GM21390 (cell line): ENCODE measurements around the gene ITGA6.

Experiments used
- ATAC-seq: cut with Tn5 transposase; IDR thresholded peaks from one replicate; pipeline ENCODE4 v1.9.1; 2021; ENCODE audit not compliant: unreplicated experiment

Gene ITGA6

DNA sequence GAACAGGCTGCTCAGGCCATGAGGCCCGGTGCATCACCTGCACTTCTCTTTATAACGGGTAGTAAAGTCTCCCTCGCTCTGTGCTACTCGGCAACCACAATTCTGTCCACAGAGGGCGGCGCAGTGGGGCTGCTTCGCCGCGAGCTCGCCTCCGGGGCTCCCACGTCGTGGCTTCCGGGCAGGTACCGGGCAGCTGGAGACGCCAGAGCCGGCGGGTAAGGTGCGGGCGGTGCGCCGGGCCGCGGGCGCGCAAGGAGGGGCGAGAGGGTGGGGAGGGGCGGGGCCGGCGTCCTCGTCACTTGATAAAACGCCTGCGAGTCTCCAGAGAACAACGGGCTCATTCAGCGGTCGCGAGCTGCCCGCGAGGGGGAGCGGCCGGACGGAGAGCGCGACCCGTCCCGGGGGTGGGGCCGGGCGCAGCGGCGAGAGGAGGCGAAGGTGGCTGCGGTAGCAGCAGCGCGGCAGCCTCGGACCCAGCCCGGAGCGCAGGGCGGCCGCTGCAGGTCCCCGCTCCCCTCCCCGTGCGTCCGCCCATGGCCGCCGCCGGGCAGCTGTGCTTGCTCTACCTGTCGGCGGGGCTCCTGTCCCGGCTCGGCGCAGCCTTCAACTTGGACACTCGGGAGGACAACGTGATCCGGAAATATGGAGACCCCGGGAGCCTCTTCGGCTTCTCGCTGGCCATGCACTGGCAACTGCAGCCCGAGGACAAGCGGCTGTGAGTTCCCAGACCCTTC, at the start of gene ITGA6:
Gene ITGA6 (plus strand): TSS at position 331 of the 734 bp plus-strand sequence.
- peak; percentile 48 for ATAC-seq

DNA sequence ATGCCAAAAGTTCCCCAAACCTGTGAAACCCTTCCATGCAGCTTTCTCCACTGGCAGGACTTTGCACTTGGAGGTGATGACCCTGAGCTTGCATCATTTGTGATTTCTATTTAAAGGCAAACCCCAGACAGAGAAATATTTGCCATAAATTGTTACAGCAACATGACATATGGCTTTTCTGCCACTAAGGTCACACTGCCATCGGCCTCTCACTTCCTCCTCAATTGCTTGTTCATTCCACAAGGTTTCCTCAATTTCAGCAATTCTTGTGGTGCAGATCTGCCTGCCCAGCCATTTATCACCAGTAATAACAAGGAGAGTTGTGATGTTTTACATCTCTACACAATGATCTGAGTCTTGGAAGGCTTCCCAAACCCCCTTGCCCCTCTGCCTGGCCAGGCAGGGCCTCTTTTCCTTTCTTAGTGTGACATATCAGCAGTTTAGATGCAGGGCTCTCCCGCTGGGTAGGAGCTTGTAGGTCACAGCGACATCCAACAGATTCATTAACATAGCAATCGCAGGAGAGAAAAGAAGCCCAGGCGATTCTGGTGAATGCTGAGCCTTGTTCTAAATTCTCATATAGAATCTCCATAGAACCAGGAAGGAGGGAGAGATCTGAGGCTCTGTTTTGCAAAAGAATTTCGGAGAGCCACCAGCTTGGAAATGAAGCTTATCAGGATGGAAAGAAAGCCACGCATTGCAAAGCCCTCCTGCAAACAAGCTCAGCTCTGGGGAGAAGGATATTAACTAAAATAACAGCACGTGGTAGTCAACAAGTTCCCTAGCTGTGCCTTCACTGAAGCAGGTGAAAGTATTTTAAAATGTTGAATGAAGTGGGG, 46.7 kb upstream of the ITGA6 start:
- no peak for ATAC-seq

DNA sequence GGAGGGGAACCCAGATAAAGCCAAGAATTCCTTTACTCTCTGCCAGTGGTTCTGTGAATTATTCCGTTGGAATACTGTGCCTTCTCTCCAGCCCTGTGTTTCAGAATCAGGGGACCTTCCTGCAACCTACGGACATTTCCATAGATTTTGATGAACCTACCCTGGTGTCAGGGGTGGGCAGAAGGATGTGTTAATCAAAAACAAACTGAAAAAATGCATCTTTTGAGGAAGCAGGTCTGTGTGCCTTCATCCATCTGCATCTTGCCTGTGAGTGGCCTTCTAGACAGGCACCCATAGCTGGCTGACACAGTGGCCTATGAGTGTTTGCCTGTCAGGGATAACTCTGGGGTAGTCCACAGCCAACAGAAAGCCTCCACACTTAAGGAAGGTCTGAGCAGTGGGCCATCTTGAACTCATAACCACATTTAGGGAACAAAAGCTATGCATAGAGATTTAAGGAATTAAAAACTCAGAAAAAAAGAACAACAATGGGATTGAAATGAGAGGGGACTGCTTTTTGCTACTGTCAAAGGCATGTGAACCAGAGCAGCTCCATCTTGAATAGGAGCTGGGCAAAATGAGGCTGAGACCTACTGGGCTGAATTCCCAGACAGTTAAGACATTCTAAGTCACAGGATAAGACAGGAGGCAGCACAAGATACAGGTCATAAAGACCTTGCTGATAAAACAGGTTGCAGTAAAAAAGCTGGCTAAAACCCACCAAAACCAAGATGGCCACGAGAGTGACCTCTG, 45.9 kb upstream of the ITGA6 start:
- no peak for ATAC-seq

DNA sequence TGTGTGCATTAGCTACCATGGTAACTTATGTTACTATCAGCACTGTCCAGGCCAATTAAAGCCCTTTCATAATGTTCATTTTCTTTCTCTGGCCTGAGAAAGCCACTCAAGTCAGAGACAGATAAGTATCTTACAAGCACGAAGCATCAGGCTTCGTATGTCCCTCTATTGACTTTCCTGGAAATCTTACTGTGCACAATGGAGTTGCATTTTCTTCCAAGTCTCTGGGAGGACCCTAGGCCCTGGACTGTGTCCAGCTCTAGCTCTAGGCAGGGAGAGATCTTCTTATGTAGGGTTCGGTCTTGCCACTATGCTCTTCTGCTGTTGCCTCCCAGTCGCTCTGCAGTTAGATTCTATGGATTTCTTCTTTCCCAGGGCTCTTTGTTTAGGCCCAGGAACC, 40.0 kb upstream of the ITGA6 start:
- ATAC-seq: no peak

DNA sequence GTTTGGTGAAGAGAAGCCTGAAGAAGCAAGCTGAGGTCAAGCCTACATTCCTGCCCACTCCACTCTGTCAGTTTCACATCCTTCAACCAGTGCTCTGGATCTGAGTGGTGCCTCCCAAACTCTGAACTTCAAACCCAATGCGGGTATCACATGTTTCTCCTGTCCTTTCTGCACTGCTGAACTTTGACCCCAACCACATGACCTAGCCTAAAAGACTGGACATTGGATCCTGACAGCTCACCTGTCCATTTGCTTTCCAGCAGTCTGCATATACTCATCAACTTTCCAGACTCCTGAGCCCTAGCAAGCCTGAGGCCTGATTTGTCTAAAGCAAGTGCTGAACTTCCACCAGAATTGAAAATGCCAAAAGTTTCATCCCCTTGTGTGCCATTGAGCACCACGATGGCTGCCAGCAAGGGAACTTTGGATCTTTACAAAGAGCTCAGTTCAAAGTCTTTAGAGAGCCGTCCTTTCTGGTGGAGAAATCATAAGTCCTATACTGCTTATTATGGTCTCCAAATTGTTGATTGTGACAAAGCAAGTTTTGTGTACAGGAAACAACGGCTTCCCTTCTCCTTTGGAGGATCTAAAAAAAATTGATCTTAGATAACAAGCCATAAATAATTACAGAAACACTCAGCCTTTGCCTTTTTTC, 37.6 kb upstream of the ITGA6 start:
- no peak for ATAC-seq

GRCh38 chr2:172394002-172394401, 33.4 kb upstream of the ITGA6 start:
- no peak for ATAC-seq

- ATAC-seq: no peak
These were observed 31.9 kb upstream of the ITGA6 start for GRCh38 chr2:172395503-172395902.

DNA sequence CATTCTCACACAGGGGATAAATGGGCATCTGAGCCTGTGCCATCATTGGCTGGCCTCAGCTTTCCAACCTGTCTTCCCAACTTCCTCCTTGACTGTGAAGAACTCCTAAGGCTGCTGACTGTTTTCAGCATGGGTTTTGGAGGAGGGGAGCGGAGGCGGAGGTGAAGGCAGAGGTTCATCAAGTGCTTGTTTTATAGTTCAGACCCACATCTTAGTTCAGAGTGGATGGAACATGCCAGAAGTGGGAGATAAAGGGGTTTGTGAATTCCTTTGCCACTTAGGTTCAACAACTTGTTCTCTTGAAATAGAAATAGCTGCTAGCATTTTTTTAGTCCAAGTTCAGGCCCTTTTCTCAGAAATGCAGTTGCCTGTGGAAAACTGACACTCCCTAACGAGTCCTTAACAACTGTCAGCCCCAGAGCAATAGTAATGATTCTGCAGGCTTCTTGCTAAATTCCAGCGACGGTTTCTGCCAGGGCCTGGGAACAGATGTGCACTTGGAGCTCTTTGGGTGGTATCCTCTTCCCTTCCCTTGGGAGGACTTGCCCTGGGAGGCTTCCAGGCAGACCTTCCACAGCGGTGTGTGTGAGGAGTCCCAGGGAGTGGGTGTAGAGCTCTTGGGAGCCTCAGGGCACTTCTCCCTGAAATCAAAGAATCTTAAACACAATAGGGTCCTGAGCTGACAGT, 30.1 kb upstream of the ITGA6 start:
- ATAC-seq: no peak

DNA sequence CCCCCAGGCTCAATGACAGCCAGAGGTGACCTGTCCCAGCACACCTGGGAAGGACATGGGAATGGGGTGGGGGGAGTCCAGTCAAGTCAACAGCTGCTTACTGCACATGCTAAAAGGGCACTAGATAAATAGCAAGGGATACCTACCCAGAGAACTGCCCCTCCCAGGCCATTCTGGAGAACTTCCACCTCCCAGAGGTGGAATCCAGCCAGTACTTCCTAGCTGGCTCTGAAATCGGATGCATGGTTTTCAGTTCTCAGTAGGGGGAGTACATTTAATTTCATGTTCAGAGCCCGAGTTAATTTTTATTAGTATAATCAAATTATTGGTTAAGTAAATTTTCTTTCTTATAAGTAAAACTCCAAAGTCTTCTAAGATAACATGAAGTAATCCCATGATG, 28.9 kb upstream of the ITGA6 start:
- ATAC-seq: no peak

DNA sequence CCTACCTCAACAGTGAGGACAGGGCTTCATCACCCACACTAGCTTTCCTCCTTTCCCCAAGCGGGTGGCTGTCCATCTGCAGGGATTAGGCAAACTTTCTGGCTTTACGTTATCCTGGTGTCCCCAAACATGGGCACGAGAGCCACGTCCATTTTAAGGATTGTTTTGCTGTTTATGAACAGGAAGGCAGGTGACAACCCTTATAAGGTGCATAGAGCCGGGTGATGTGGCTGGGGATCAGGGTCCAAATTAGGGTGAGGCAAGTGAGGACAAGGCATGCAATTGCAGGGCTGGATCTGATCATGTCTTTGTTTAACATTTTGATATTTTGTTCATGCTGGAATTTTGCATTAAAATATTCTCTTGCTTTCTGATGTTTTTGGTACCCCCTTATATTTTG, 27.6 kb upstream of the ITGA6 start:
- no peak for ATAC-seq

DNA sequence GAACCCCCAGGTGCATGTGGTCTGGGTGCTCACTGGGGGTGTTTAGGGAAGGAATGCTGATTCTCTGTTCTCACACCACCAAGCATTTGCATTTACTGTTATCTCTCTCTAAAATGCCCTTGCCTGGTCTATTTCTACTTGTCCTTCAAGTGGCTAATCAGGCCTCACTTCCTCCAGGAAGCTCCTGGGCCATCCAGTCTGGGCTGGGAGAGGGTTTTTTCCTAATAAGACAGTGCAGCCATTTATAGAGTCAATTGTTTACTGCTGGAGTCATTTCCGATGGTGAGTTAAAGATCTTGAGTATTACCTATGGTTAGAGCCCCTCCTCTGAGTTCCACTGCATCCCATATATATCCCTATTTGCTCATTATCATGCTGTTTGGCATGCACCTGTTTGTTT, 25.2 kb upstream of the ITGA6 start:
- ATAC-seq: no peak

DNA sequence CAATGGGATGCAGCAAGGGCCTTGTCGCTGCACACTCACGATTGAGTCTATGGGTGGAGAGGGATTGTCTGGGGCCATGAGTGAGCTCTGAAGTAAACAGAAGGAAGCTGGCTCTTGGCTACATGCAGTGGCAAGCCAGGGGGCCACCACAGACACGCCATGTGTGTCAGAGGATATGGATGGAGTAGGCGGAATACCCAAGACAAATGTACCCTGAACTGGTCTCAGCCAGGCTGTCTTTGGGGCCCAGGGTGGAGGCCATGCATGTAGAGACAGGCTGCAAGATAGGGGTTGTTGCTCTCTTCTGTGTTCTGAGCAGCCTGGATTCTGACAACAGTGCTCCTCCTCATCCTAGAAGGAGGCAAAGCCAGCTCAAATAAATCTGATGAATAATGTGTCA, 24.0 kb upstream of the ITGA6 start:
- ATAC-seq: no peak

DNA sequence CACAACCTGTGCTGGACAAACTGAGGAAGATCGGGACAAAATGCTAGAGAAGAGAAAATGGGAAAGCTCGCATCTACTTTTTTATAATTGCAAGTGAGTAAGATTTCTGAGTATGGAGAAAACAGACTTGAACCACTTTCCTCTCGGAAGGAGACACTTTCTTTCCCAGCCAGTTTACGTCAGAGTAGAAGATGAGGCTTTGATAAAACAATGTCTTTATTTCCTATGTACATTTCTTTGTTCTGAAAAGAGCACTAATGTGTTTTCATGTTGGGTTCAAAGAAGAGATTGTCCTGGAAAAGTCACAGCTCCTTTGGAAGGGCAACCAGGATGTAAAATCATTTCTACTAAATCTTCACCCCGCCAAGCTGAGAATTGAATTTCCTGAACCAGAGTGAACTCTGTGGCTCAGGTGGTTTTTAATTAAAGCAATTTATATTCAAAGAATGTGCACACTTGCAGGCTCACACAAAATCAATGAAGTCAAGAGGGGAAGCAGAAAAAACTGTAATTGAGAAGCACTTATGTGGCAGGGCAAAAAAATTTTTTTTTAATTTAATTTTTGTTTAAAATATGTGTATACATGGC, 23.4 kb upstream of the ITGA6 start:
- no peak for ATAC-seq

DNA sequence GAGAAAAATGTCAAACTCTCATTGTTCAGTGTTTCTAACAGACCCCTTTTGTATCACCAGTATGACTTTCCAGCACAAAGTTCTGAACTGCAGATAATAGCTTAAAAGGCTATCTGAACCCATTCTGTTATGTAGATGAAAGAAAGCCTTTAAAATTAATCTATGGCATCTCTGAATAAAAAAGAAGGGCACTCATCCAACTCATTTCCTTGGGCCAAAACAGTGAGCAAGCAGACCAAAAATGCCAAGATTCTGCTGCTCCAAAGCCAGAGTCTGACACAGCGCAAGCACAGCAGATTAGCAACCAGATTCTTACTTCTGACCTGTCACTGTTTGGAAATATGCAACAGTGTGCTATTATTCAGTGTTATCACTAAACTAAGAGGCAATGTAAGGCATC, 22.6 kb upstream of the ITGA6 start:
- ATAC-seq: no peak

DNA sequence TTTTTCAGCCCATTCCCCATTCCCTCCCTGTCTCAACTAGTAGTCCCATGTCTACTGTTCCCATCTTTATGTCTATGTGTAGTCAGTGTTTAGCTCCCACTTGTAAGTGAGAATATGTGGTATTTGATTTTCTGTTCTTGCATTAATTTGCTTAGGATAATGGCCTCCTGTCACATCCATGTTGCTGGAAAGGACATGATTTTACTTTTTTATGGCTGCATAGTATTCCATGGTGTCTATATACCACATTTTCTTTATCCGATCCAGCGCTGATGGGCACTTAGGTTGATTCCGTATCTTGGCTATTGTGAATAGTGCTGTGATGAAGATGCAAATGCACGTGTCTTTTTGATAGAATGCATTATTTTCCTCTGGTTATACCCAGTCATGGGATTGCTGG, 21.7 kb upstream of the ITGA6 start:
- ATAC-seq: no peak

- ATAC-seq: no peak
These were observed 19.1 kb upstream of the ITGA6 start for GRCh38 chr2:172408143-172408766.

DNA sequence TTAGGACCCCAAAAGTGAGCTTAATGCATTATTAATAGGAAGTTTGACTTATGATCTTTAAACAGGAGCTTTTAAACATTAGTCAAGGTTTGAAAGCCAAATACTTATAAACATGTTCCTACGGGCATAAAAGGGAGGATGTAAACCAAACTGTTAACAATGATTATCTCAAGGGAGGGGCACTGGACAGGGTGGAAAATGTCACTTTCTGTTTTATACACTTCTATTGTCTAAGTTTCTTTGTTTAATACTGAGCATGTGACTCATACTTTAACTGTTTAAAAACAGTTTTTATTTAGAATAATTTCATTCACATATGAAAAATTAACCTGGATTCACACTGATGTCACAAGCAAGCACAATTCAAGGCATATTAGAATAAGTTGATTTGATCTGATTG, 18.3 kb upstream of the ITGA6 start:
- ATAC-seq: no peak

DNA sequence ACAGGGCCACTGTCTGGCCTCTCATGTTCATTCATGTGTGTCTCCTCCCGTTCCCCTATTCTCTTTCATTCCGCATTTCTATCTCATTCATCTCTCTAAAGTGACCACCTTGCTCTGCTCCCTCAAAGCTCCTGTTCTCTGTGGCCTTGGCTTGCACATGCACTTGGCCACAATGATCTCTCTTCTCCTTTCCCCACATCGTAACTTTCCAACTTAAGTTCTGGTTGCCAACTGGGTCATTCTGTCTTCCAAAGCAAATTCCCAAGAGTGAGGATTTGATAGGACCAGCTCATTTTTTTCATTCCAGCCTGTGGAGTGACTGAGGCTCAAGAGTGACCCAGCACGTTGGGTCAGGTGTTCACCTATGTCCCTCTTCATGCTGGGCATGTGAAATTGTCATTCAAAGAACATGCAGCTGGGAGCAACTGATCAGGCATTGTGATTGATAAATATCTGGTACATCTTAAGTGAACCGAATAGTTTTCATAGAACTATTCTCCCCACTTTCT, 14.3 kb upstream of the ITGA6 start:
- ATAC-seq: no peak

GRCh38 chr2:172415157-172415864, 12.1 kb upstream of the ITGA6 start:
- ATAC-seq: no peak
